NT2/D1 (cell line): ENCODE results near the gene DIS3L2.

Experiments
- DNase-seq: peaks from one replicate; pipeline ENCODE4 v3.0.0-alpha.2; 2011; ENCODE audit warnings: low read depth, low spot score
- H3K27me3 ChIP-seq: 2 replicates; pipeline ENCODE4 v1.6.0; 2011; ENCODE audit warnings: mild to moderate bottlenecking; ENCODE audit not compliant: insufficient read length, insufficient read depth
- H3K36me3 ChIP-seq: 2 replicates; pipeline ENCODE4 v1.6.1; 2011; ENCODE audit warnings: mild to moderate bottlenecking, low read length, mixed read lengths; ENCODE audit not compliant: insufficient read depth, insufficient read length
- H3K4me1 ChIP-seq: 2 replicates; pipeline ENCODE4 v1.5.1; 2011; ENCODE audit not compliant: insufficient read depth, insufficient read length
- H3K4me3 ChIP-seq: 2 replicates; pipeline ENCODE4 v1.5.1; 2011; ENCODE audit warnings: low read depth; ENCODE audit not compliant: insufficient read length
- H3K9ac ChIP-seq: 2 replicates; pipeline ENCODE4 v1.6.0; 2011; ENCODE audit warnings: low read depth; ENCODE audit not compliant: insufficient read length
- H3K9me3 ChIP-seq: 2 replicates; pipeline ENCODE4 v1.5.1; 2011; ENCODE audit warnings: mild to moderate bottlenecking, low read length; ENCODE audit not compliant: insufficient read depth
- SUZ12 ChIP-seq: IDR thresholded peaks from 2 replicates; pipeline ENCODE4 v1.6.1; 2011; ENCODE audit not compliant: insufficient read length, insufficient read depth; ENCODE audit errors: extremely low read depth
- YY1 ChIP-seq: IDR thresholded peaks from 2 replicates; pipeline ENCODE4 v1.6.1; 2011; ENCODE audit not compliant: insufficient read length, insufficient read depth
- ZNF274 ChIP-seq: IDR thresholded peaks from 2 replicates; pipeline ENCODE4 v1.6.1; 2011; ENCODE audit warnings: mild to moderate bottlenecking, low read depth, low read length

Gene DIS3L2

GRCh38 chr2:231947694-231948093 is 13.8 kb upstream of the DIS3L2 start:
- H3K27me3 ChIP-seq: no peaks in the 10 kb centered on the region
- H3K9ac ChIP-seq: no peak overlapping the region
- no peaks in the 10 kb centered on the region for H3K4me1 ChIP-seq
- H3K36me3 ChIP-seq: no peaks in the 10 kb centered on the region
- no peak overlapping the region for H3K4me3 ChIP-seq
- DNase-seq: no peak
- H3K9me3 ChIP-seq: peaks cover 8% of the 10 kb centered on the region
- TF ChIP-seq ZNF274 (no peak), SUZ12 (no peak), YY1 (no peak)

GRCh38 chr2:231951452-231952035 is 10.0 kb upstream of the DIS3L2 start:
- Histone ChIP-seq H3K27me3 (no peaks in the 10 kb centered on the region), H3K9ac (no peak overlapping the region), H3K4me3 (no peak overlapping the region), H3K4me1 (no peaks in the 10 kb centered on the region), H3K9me3 (peaks cover 8% of the 10 kb centered on the region), H3K36me3 (no peaks in the 10 kb centered on the region)
- TF ChIP-seq YY1 (no peak), ZNF274 (no peak), SUZ12 (no peak)
- no peak for DNase-seq

DNA sequence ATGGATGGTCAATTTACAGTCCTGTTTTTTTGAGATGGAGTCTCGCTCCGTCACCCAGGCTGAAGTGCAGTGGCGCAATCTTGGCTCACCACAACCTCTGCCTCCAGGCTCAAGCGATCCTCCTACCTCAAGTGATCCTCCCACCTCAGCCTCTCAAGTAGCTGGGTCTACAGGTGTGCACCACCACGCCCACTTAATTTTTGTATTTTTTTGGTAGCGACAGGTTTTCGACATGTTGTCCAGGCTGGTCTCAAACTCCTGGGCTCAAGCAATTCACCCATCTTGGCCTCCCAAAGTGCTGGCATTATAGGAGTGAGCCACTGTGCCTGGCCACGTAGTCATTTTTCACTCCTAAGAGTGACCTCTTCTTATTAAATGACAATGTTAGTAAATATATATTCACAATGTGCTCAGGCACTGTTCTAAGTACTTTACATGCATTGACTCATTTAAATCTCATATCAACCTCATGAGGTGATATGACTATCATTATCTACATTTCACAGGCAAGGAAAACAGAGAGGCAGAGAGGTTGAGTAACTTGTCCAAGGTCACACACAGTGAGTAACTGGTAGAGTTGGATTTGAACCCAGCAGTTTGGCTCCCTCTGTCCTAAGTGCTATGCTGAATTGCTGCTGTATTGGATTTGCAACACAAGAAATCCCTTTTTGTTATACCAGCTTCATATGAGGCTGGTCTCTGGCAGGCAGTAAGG is 5.6 kb upstream of the DIS3L2 start:
- no peak for TF ChIP-seq YY1
- no peak overlapping the region for H3K9ac ChIP-seq
- no peaks in the 10 kb centered on the region for H3K4me1 ChIP-seq
- DNase-seq: no peak
- no peaks in the 10 kb centered on the region for H3K36me3 ChIP-seq
- H3K27me3 ChIP-seq: no peaks in the 10 kb centered on the region
- H3K9me3 ChIP-seq: peaks cover 8% of the 10 kb centered on the region
- no peak overlapping the region for H3K4me3 ChIP-seq

DNA sequence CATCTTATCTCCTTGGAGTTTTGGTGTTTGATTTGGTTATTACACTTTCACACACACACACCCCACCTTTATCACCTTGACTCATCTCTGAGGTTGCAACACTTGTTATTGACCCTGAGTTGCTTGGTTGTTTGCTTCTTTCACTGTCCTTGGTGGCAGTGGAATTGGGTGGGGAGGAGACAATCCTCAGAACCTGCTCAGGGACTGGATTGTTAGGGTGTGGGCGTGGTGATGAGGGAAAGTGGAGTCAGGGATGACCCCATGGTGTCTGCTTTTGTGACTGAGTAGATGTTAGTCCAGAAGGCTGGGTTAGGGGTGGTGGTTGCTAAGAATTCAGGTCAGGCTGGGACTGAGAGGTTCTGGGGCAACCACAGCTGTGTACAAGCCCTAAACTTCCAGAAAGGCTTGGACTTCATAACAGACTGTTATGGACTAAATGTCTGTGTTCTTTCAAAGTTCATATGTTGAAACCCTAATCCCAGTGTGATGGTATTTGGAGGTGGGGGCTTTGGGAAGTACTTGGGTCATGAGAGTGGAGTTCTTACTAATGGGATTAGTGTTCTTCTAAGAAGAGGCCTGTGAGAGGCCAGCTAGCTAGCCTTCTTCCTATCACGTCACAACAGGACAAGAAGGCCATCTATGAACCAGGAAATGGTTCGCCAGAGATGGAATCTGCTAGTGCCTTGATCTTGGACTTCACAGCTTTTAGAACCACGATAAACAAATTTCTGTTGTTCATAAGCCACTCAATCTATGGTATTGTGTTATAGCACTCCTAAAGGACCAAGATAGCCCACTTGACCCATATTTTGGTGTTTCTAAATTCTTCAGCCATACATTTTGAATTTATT is 3.4 kb upstream of the DIS3L2 start:
- Histone ChIP-seq H3K9me3 (peaks cover 3% of the 10 kb centered on the region; the same call in 1 of the 2 replicates), H3K36me3 (no peaks in the 10 kb centered on the region), H3K27me3 (no peaks in the 10 kb centered on the region), H3K4me3 (no peak overlapping the region), H3K4me1 (no peaks in the 10 kb centered on the region), H3K9ac (no peak overlapping the region)
- no peak for DNase-seq
- no peak for TF ChIP-seq YY1
- TF ChIP-seq ZNF274: no peak
- TF ChIP-seq SUZ12: no peak

DNA sequence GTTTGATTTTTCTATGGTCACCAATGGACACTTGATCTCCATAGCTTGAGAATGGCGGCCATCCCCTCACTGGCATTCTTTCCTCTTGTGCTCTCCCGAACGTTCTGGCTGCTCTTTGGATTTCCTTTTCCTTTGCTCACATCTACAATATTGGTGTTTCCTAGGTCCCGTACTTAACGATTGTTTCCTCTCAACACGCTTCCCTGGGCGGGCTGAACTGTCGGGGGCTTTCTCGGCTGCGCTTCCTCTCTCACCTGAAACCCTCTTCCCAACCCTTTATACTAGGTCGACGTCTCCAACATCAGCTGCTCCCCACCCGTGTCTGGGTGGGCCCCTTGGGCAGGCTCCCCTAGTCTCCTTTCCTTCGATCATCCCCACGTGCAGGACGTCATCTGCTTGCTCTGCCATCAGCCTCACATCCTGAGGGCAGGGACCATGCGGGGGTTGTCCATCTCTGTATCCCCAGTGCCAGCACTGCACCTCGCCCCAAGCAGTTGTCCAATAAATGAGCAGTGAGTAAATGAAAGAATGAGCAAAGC is 634 bp upstream of the DIS3L2 start:
- TF ChIP-seq ZNF274 (no peak), SUZ12 (no peak), YY1 (no peak)
- no peaks in the 10 kb centered on the region for H3K27me3 ChIP-seq
- H3K9ac ChIP-seq: peak overlapping the region; percentile 96
- peaks cover 3% of the 10 kb centered on the region; the same call in 1 of the 2 replicates for H3K9me3 ChIP-seq
- no peaks in the 10 kb centered on the region for H3K36me3 ChIP-seq
- DNase-seq: no peak
- H3K4me1 ChIP-seq: no peaks in the 10 kb centered on the region
- H3K4me3 ChIP-seq: peak overlapping the region; percentile 91

- Histone ChIP-seq H3K9ac (no peak overlapping the region), H3K36me3 (no peaks in the 10 kb centered on the region), H3K27me3 (no peaks in the 10 kb centered on the region), H3K4me1 (no peaks in the 10 kb centered on the region), H3K4me3 (no peak overlapping the region), H3K9me3 (peaks cover 14% of the 10 kb centered on the region)
- no peak for DNase-seq
- TF ChIP-seq SUZ12 (no peak), ZNF274 (no peak), YY1 (no peak)
These were observed 3.6 kb downstream of the DIS3L2 start for GRCh38 chr2:231965102-231965501.

DNA sequence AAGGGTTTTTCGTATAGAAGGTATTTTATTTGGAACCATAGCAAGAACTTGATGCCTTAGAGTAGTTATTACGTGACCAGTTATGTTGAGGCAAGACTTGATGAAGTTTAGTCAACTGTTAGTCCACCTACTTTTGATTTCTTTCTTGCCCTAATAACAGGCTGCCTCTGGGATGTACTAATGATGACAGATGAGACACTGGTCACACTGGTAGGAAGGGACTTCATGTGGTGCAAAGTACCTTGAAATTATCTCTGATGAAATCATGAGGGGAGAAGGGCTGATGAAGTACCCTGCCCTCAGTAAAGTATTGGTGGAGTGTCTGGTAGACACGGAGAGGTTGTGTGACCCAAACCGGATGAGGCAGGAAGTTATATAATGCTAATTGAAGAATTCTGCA is 5.4 kb downstream of the DIS3L2 start:
- H3K9me3 ChIP-seq: peaks cover 14% of the 10 kb centered on the region
- H3K36me3 ChIP-seq: no peaks in the 10 kb centered on the region
- DNase-seq: no peak
- no peak overlapping the region for H3K9ac ChIP-seq
- no peak for TF ChIP-seq YY1
- no peak for TF ChIP-seq ZNF274
- TF ChIP-seq SUZ12: no peak
- no peak overlapping the region for H3K4me3 ChIP-seq
- no peaks in the 10 kb centered on the region for H3K27me3 ChIP-seq
- H3K4me1 ChIP-seq: no peaks in the 10 kb centered on the region
